ENCODE data around the gene ARMH3. TPM values are rescaled to one million over a fixed set of nuclear protein-coding genes. Genes with fewer than 3 reads are reported as not detected.

ARMH3 gene
- total and polyA plus RNA-seq, 10 of the 15 experiments (the other 5 are each of a cell fraction or from before 2014, with no cell fraction given): 13.0 to 33.0 (median 16.4) TPM

DNA sequence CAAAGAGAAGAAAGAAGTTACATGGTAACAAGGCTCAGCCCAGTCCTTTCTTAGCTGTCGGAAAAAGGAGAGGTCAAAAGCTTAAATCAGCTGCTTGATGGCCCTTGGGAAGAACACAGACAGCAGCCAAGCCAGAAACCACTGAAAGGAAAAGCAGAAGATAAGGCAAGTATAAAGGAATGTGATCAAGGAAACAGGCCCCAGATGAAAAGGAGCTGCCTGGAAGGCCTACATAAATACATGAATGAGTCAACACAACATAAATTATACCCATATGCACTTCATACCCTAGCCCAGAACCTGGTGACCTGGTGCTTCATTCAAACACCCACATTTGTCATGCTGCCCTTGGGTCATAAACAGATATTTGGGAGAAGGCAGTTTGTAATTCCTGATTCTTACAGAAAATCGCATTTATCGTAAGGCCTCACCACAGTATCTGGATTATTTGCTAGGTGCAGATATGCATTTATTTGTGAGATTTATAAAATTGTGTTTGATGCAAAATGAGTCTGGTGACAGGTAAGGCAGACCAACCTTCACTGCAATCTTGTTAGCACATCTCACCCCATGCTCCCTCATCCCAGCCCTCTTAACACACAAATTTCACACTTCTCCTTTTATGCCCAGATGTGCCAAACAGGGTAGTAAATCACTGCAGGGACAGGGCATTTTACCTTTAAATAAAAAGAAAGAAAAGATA is 117.5 kb downstream of the ARMH3 start:
- ATAC-seq (no peak), FAIRE-seq (no peak), DNase-seq (ENCODE audit: low read depth, low spot score) (no peak)
- intact Hi-C loops (cut with micrococcal nuclease; ENCODE audit: unreplicated experiment) (no loop called here), in situ Hi-C loops (cut with MboI) (no loop called here)
- Histone ChIP-seq H3K27me3 (replicated peaks in 1 of 2; ENCODE audit: control insufficient read depth in 2 of 2, insufficient read depth in 2 of 2, low read length in 1 of 2) (no peaks in the 10 kb centered on the region), H3K9ac (ENCODE audit: control insufficient read depth, insufficient read depth, low read length) (no peak overlapping the region), H2AFZ (ENCODE audit: control insufficient read depth, low read depth, low read length) (no peak overlapping the region), H4K20me1 (ENCODE audit: control insufficient read depth, insufficient read depth) (no peaks in the 10 kb centered on the region), H3K79me2 (ENCODE audit: control insufficient read depth, insufficient read depth, low read length) (no peaks in the 10 kb centered on the region), H3K27ac (ENCODE audit: control insufficient read depth, insufficient read depth) (no peak overlapping the region), H3K36me3 (ENCODE audit: control insufficient read depth in 2 of 2, insufficient read depth in 2 of 2, low read length in 1 of 2) (peaks cover 0 to 2% of the 10 kb centered on the region in 2 experiments; a peak in 3 of 4 replicates), H3K4me1 (ENCODE audit: control insufficient read depth, insufficient read depth, low read length) (peaks cover 4% of the 10 kb centered on the region), H3K9me3 (replicated peaks; ENCODE audit: control insufficient read depth, insufficient read depth, low read length) (no peaks in the 10 kb centered on the region), H3K4me3 (no peak overlapping the region), H3K4me2 (ENCODE audit: control insufficient read depth, insufficient read depth) (no peak overlapping the region)
- ChIA-PET RAD21 (ENCODE audit: unreplicated experiment) (interaction anchor here (1.3 kb wide), 1 partner anchor 30 kb away, joined by 4 read pairs; no protein-coding TSS in a partner anchor), POLR2A (interaction anchor here (0.6 to 1.0 kb wide), 2 partner anchors 19 to 36 kb away, joined by 3 read pairs; no protein-coding TSS in a partner anchor), SMC1A (ENCODE audit: uncharacterized antibody, unreplicated experiment) (interaction anchor here (1.1 to 5.5 kb wide), 6 partner anchors 21 to 71 kb away, joined by 3 to 45 read pairs (median 4); no protein-coding TSS in a partner anchor), CTCF (no interaction called here)
- BruUV-seq (replicated peaks): no TSS peak
- no peak for TF ChIP-seq SMC3 (IDR thresholded peaks at IDR 0.05; ENCODE audit: borderline replicate concordance, low read length)
- TF ChIP-seq SPI1 (IDR thresholded peaks at IDR 0.05; ENCODE audit: borderline replicate concordance, insufficient read depth, low read depth, low read length): peak; percentile 37; the same call in 1 of the 2 replicates
- 100% methylated on average over 3 of the region's 3 CpGs for WGBS (ENCODE audit: insufficient coverage, insufficient replicate concordance, low lambda C conversion rate, missing lambda C conversion rate)

- in situ Hi-C loops (cut with MboI) (no loop called here), intact Hi-C loops (cut with micrococcal nuclease; ENCODE audit: unreplicated experiment) (no loop called here)
- FAIRE-seq (no peak), ATAC-seq (no peak), DNase-seq (ENCODE audit: low read depth, low spot score) (no peak)
- Histone ChIP-seq H3K36me3 (ENCODE audit: control insufficient read depth in 2 of 2, insufficient read depth in 2 of 2, low read length in 1 of 2) (peaks cover 0 to 2% of the 10 kb centered on the region in 2 experiments; a peak in 3 of 4 replicates), H3K4me2 (ENCODE audit: control insufficient read depth, insufficient read depth) (no peak overlapping the region), H3K9me3 (replicated peaks; ENCODE audit: control insufficient read depth, insufficient read depth, low read length) (no peaks in the 10 kb centered on the region), H3K27me3 (replicated peaks in 1 of 2; ENCODE audit: control insufficient read depth in 2 of 2, insufficient read depth in 2 of 2, low read length in 1 of 2) (no peaks in the 10 kb centered on the region), H3K27ac (ENCODE audit: control insufficient read depth, insufficient read depth) (no peak overlapping the region), H3K79me2 (ENCODE audit: control insufficient read depth, insufficient read depth, low read length) (no peaks in the 10 kb centered on the region), H4K20me1 (ENCODE audit: control insufficient read depth, insufficient read depth) (no peaks in the 10 kb centered on the region), H3K4me1 (ENCODE audit: control insufficient read depth, insufficient read depth, low read length) (peaks cover 4% of the 10 kb centered on the region), H2AFZ (ENCODE audit: control insufficient read depth, low read depth, low read length) (no peak overlapping the region), H3K4me3 (no peak overlapping the region), H3K9ac (ENCODE audit: control insufficient read depth, insufficient read depth, low read length) (no peak overlapping the region)
- ChIA-PET CTCF (interaction anchor here (0.6 to 1.4 kb wide), 3 partner anchors 61 to 94 kb away, joined by 3 to 4 read pairs (median 3); no protein-coding TSS in a partner anchor), RAD21 (ENCODE audit: unreplicated experiment) (interaction anchor here (1.5 kb wide), 1 partner anchor 33 kb away, joined by 4 read pairs; no protein-coding TSS in a partner anchor), SMC1A (ENCODE audit: uncharacterized antibody, unreplicated experiment) (interaction anchor here (1.2 kb wide), 2 partner anchors 47 to 75 kb away, joined by 3 to 4 read pairs; no protein-coding TSS in a partner anchor), POLR2A (interaction anchor here (1.0 kb wide), 1 partner anchor 11 kb away, joined by 3 read pairs; no protein-coding TSS in a partner anchor)
- TF ChIP-seq WRNIP1 (IDR thresholded peaks at IDR 0.05; ENCODE audit: borderline replicate concordance, low read depth, low read length) (no peak), TCF12 (IDR thresholded peaks at IDR 0.05; ENCODE audit: low read depth, low read length) (no peak), PML (IDR thresholded peaks at IDR 0.05; ENCODE audit: low read length) (no peak), HDAC6 (IDR thresholded peaks at IDR 0.05; ENCODE audit: unreplicated experiment) (no peak), NR2F1 (conservative IDR thresholded peaks at IDR 0.05) (no peak), EP300 (IDR thresholded peaks at IDR 0.05; ENCODE audit: borderline replicate concordance in 1 of 2, control insufficient read depth in 1 of 2, low read depth in 2 of 2, low read length in 2 of 2) (no peak), BRCA1 (IDR thresholded peaks at IDR 0.05; ENCODE audit: low read depth, low read length) (no peak), ZNF384 (IDR thresholded peaks at IDR 0.05; ENCODE audit: borderline replicate concordance, low read depth, low read length) (no peak), MEF2B (IDR thresholded peaks at IDR 0.05; ENCODE audit: partially characterized antibody, poor library complexity, severe bottlenecking) (no peak), ELK1 (IDR thresholded peaks at IDR 0.05; ENCODE audit: low read depth, low read length) (no peak), HDAC2 (IDR thresholded peaks at IDR 0.05) (no peak), ZNF207 (IDR thresholded peaks at IDR 0.05; ENCODE audit: borderline replicate concordance) (no peak)
- WGBS (ENCODE audit: insufficient coverage, insufficient replicate concordance, low lambda C conversion rate, missing lambda C conversion rate): 88% methylated on average over 2 of the region's 2 CpGs
- no TSS peak for BruUV-seq (replicated peaks)
These were observed 120.5 kb downstream of the ARMH3 start for GRCh38 chr10:101935431-101935830.
